Small intestine (tissue), 7 donors: ENCODE data around the gene SSH2. TPM values are rescaled to one million over a fixed set of nuclear protein-coding genes. Genes with fewer than 3 reads are reported as not detected.

Source experiments
- DNase-seq, 2 donors: peaks; one replicate each; pipeline versions ENCODE4 v3.0.0 to v3.0.0-alpha.2; 2013
- FAIRE-seq: peaks from 2 replicates; lab custom pipeline; 2012; peaks lifted over from hg19 to GRCh38; lab: Jason Lieb, UNC
- H3K27ac ChIP-seq, 3 donors: one replicate each; pipeline ENCODE4 v1.5.1; 2013; ENCODE audit warnings: low read length in 2 of 3, mild to moderate bottlenecking in 2 of 3, control low read depth in 1 of 3, inconsistent platforms in 1 of 3, low read depth in 1 of 3, moderate library complexity in 1 of 3
- H3K27me3 ChIP-seq, 3 donors: one replicate each; pipeline ENCODE4 v1.6.1; 2013; ENCODE audit warnings: low read length in 3 of 3, inconsistent platforms in 1 of 3; ENCODE audit not compliant: control insufficient read depth in 3 of 3, insufficient read depth in 3 of 3
- H3K36me3 ChIP-seq, 3 donors: one replicate each; pipeline ENCODE4 v1.6.1; 2013; ENCODE audit warnings: low read length in 3 of 3, inconsistent platforms in 1 of 3, low read depth in 1 of 3, mild to moderate bottlenecking in 1 of 3, moderate library complexity in 1 of 3; ENCODE audit not compliant: control insufficient read depth in 3 of 3, insufficient read depth in 2 of 3
- H3K4me1 ChIP-seq, 3 donors: one replicate each; pipeline ENCODE4 v1.6.1; 2013; ENCODE audit warnings: low read length in 2 of 3, inconsistent platforms in 1 of 3, low read depth in 1 of 3, mild to moderate bottlenecking in 1 of 3, moderate library complexity in 1 of 3; ENCODE audit not compliant: control insufficient read depth in 3 of 3, insufficient read depth in 2 of 3
- H3K4me3 ChIP-seq, 3 donors: one replicate each; pipeline ENCODE4 v1.5.1; 2013; ENCODE audit warnings: low read length in 3 of 3, control low read depth in 1 of 3, inconsistent platforms in 1 of 3, low read depth in 1 of 3, mild to moderate bottlenecking in 1 of 3, moderate library complexity in 1 of 3
- H3K9me3 ChIP-seq, 2 donors: one replicate each; pipeline ENCODE4 v1.6.1; 2013; ENCODE audit warnings: low read depth in 1 of 2, low read length in 1 of 2; ENCODE audit not compliant: control insufficient read depth in 2 of 2, insufficient read depth in 1 of 2
- WGBS, 3 donors: extraction: QIAGEN DNeasy Blood & Tissue Kit; methylation state at CpG; one replicate each; pipeline ENCODE4 v1.1.7; 2013; 5-methylcytosine and 5-hydroxymethylcytosine counted together
- polyA plus RNA-seq, 4 donors: library from polyadenylated mRNA; stranded (reverse) in 3 of 4; unstranded in 1 of 4; fragments of 200-250 nt in 3 of 4; fragments of 120-200 nt in 1 of 4; gene quantifications; one replicate each; pipeline versions ENCODE4 v1.2.1 to v1.2.3, GENCODE V29; 2013
- donor health status: healthy with polysubstance abuse.
- donor health status: control.
- donor health status: control.
- donor health status: Bipolar disorder and iron deficiency.
- donor health status: healthy.

Gene SSH2
- polyA plus RNA-seq, 4 donors, result 11.6 to 18.9 (median 13.6) TPM

- peaks cover 0 to 10% (median 0%) of the 10 kb centered on the region in 3 donors for H3K36me3 ChIP-seq
- H3K9me3 ChIP-seq, result no peaks in the 10 kb centered on the region
- DNase-seq (peak in 1 of 2 donors; percentile 63), FAIRE-seq (no peak)
- H3K27ac ChIP-seq, result peak overlapping the region in 1 of 3 donors; percentile 81
- 6 to 27% (median 22%) methylated on average over 19 to 31 of the region's 31 CpGs for WGBS, 3 donors
- H3K27me3 ChIP-seq, result peaks cover 0 to 2% (median 0%) of the 10 kb centered on the region in 3 donors
- H3K4me1 ChIP-seq, result peaks cover 2 to 59% (median 9%) of the 10 kb centered on the region in 3 donors
- peak overlapping the region in 1 of 3 donors; percentile 29 for H3K4me3 ChIP-seq
Measured at GRCh38 chr17:29591146-29591736, 338.8 kb downstream of the SSH2 start.

DNA sequence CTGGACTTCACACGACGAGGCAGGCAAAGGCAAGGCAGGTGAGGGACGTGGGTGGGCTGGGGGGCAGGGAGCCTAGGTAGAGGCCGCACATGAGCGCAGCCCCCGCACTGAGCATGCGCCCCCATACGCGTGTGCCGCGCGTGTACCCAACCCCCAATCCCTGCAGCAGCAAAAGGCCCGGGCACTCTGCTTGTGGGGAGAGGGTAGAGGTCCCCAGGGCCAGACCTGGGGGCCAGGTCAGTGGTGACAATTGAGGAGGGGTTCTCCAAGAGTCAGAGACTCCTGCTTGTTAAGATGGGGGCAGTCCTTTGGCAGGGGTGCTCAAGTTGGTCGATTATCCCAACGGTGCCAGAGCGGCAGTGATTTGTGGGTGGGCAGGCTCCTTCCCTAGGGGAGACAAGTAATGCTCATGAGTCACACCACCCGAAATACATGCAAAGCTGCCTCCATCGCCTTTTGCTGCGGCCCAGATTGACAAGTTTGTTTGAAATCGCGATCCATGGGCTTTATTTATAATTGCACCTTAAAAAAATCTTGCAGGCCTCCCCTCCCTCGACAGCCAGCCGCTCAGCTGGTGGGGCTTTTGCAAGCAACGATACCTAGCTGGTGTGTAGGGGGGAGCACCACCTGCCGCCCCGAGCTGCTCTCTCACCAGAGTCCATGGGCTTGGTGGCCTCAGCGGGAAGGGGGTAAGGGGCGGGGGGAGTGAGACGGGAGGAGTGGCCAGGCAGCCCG lies 339.4 kb downstream of the SSH2 start:
- 44 to 67% (median 59%) methylated on average over 28 to 30 of the region's 30 CpGs for WGBS, 3 donors
- Histone ChIP-seq H3K27ac (peak overlapping the region in 1 of 3 donors; percentile 81), H3K9me3 (no peaks in the 10 kb centered on the region), H3K4me1 (peaks cover 2 to 59% (median 9%) of the 10 kb centered on the region in 3 donors), H3K36me3 (peaks cover 0 to 14% (median 0%) of the 10 kb centered on the region in 3 donors), H3K4me3 (peak overlapping the region in 2 of 3 donors; percentile 53 to 98), H3K27me3 (peaks cover 0 to 2% (median 0%) of the 10 kb centered on the region in 3 donors)
- no peak for FAIRE-seq
- no peak for DNase-seq

GRCh38 chr17:29589524-29590410 lies 340.3 kb downstream of the SSH2 start, which contains the start of gene GIT1:
Gene GIT1, minus strand, starts transcription at chr17:29589648. Its CDS starts 270 bp downstream, at chr17:29589378.
- Histone ChIP-seq H3K4me3 (peak within 1 kb of the TSS; percentile 65 to 98 (median 81)), H3K27ac (peak within 1 kb of the TSS; percentile 64 to 77 (median 69)), H3K36me3 (peaks cover 0 to 18% (median 0%) of the 10 kb centered on the region in 3 donors), H3K4me1 (peaks cover 2 to 59% (median 9%) of the 10 kb centered on the region in 3 donors), H3K9me3 (no peaks in the 10 kb centered on the region), H3K27me3 (peaks cover 0 to 2% (median 0%) of the 10 kb centered on the region in 3 donors)
- FAIRE-seq (no peak), DNase-seq (peak; percentile 87 to 92)
- WGBS, 3 donors, result 6 to 11% (median 8%) methylated on average over 32 to 70 of the region's 70 CpGs

DNA sequence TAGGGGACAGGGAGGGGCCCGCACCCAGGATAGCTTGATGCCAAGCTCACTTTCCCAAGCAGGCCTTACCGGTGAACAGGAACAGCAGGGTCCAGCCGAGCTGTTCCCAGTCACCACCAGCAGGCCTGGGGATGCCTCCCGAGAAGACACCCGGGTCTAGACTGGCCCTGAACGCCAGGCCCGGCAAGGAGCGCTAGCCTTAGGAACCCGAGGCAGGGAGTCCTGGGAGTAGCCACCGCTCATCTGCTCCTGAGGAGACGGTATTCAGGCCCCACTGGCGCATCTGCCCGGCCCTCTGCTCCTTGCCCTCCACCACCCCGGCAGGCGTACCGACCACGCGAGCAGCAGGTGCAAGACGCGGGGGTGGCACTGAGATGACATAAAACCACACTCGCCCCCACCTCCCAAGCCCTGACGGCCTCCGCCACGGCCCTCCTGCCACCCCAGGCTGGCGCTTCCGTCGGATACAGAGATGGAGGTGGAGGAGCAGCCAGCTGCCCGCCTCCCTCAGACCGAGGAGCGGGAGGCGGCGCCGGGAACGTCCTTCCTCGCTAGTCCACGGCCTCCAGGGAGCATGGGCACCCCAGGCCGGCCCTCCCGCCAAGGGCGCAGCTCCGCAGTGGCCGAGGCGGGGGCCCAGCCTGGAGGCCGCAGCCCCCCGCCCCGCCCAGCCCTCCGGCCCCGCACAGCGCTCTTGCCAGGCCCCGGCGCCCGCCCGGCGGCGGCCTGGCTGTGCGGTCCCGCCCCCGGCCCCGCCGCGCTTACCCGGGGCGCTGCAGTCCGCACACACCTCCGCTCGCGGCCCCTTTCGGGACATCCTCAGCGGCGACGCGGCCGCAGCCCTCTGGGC lies 341.2 kb downstream of the SSH2 start:
- Histone ChIP-seq H3K4me1 (peaks cover 2 to 50% (median 9%) of the 10 kb centered on the region in 3 donors), H3K27ac (peak overlapping the region; percentile 15 to 77 (median 26)), H3K27me3 (no peaks in the 10 kb centered on the region), H3K9me3 (no peaks in the 10 kb centered on the region), H3K4me3 (peak overlapping the region; percentile 65 to 98 (median 81)), H3K36me3 (peaks cover 0 to 22% (median 0%) of the 10 kb centered on the region in 3 donors)
- DNase-seq (peak; percentile 32 to 66), FAIRE-seq (no peak)
- WGBS, 3 donors, result 0 to 1% (median 1%) methylated on average over 24 to 72 of the region's 72 CpGs

- no peak for DNase-seq
Measured at GRCh38 chr17:29588017-29588561, 341.9 kb downstream of the SSH2 start.

GRCh38 chr17:29587591-29587990 lies 342.4 kb downstream of the SSH2 start:
- Histone ChIP-seq H3K9me3 (peaks cover 0 to 4% of the 10 kb centered on the region in 2 donors), H3K4me3 (peak overlapping the region in 1 of 3 donors; percentile 65), H3K4me1 (peaks cover 2 to 46% (median 9%) of the 10 kb centered on the region in 3 donors), H3K36me3 (peaks cover 0 to 34% (median 0%) of the 10 kb centered on the region in 3 donors), H3K27me3 (no peaks in the 10 kb centered on the region), H3K27ac (peak overlapping the region in 1 of 3 donors; percentile 77)
- no peak for DNase-seq
- FAIRE-seq, result no peak
- WGBS, 3 donors, result 84 to 90% (median 85%) methylated on average over 6 of the region's 6 CpGs

More at GRCh38 chr17:29588017-29588561, 341.9 kb downstream of the SSH2 start:
- Histone ChIP-seq H3K9me3 (peaks cover 0 to 4% of the 10 kb centered on the region in 2 donors), H3K27me3 (no peaks in the 10 kb centered on the region), H3K27ac (peak overlapping the region; percentile 15 to 77 (median 26)), H3K36me3 (peaks cover 0 to 29% (median 0%) of the 10 kb centered on the region in 3 donors), H3K4me3 (peak overlapping the region in 2 of 3 donors; percentile 65 to 98), H3K4me1 (peaks cover 2 to 48% (median 9%) of the 10 kb centered on the region in 3 donors)
- no peak for FAIRE-seq
- 25 to 38% (median 26%) methylated on average over 8 of the region's 8 CpGs for WGBS, 3 donors
